H1 (cell line): ENCODE results near the gene NMNAT3. TPM values are rescaled to one million over a fixed set of nuclear protein-coding genes. Genes with fewer than 3 reads are reported as not detected.

ENCODE experiments used
- CTCF ChIA-PET: fragments of 300-600 bp; sonication (Branson Sonifier 250); formaldehyde crosslinking; loops from one replicate; lab custom pipeline; 2021; ENCODE audit not compliant: partially characterized antibody; lab: Charles Lee
- POLR2A ChIA-PET: fragments of 300-600 bp; sonication (Branson Sonifier 250); formaldehyde crosslinking; loops from one replicate; lab custom pipeline; 2021; ENCODE audit warnings: inconsistent platforms; ENCODE audit not compliant: partially characterized antibody; lab: Charles Lee
- DNase-seq, 2 experiments: peaks; one replicate each; pipeline versions ENCODE4 v3.0.0 to v3.0.0-alpha.2; 2010 to 2022; ENCODE audit warnings: low spot score in 2 of 2, low read depth in 1 of 2, mixed read lengths in 1 of 2
- FAIRE-seq: peaks from 2 replicates; lab custom pipeline; 2011; peaks lifted over from hg19 to GRCh38; lab: Jason Lieb, UNC
- H2AFZ ChIP-seq: 2 replicates; pipeline ENCODE4 v1.8.1; 2012; ENCODE audit warnings: low read length, inconsistent platforms
- H2AK5ac ChIP-seq: 2 replicates; pipeline ENCODE4 v1.6.1; 2013; ENCODE audit warnings: low read depth, low read length
- H2BK120ac ChIP-seq: replicated peaks from 2 replicates; pipeline ENCODE3; 2013; ENCODE audit warnings: low read depth, low read length, inconsistent platforms
- H2BK12ac ChIP-seq: 2 replicates; pipeline ENCODE4 v1.6.1; 2013; ENCODE audit warnings: low read depth, low read length
- H2BK15ac ChIP-seq: 2 replicates; pipeline ENCODE4 v1.6.1; 2013; ENCODE audit warnings: low read length
- H2BK20ac ChIP-seq: 2 replicates; pipeline ENCODE4 v1.6.1; 2013; ENCODE audit warnings: low read length
- H2BK5ac ChIP-seq: 2 replicates; pipeline ENCODE4 v1.6.1; 2013; ENCODE audit warnings: low read depth, low read length
- H3K14ac ChIP-seq: 2 replicates; pipeline ENCODE4 v1.6.1; 2013; ENCODE audit warnings: inconsistent platforms; ENCODE audit not compliant: insufficient read length
- H3K18ac ChIP-seq: 2 replicates; pipeline ENCODE4 v1.6.1; 2013; ENCODE audit warnings: low read length; ENCODE audit errors: extremely low read depth
- H3K23ac ChIP-seq: 2 replicates; pipeline ENCODE4 v1.6.1; 2013; ENCODE audit warnings: inconsistent platforms; ENCODE audit not compliant: insufficient read length
- H3K23me2 ChIP-seq: 2 replicates; pipeline ENCODE4 v1.6.1; 2013; ENCODE audit warnings: low read depth, low read length
- H3K27ac ChIP-seq: 2 replicates; pipeline ENCODE4 v1.6.1; 2011; ENCODE audit warnings: low read depth, low read length, inconsistent platforms
- H3K27me3 ChIP-seq, 4 experiments: replicated peaks in 1 of 4; 1 replicate in 1 of 4; 2 replicates in 3 of 4; pipeline versions ENCODE4 v1.6.1 to v1.8.1; 2011 to 2013; ENCODE audit warnings: low read length in 3 of 4, mild to moderate bottlenecking in 3 of 4, inconsistent platforms in 2 of 4, mixed read lengths in 2 of 4, moderate library complexity in 1 of 4; ENCODE audit not compliant: control insufficient read depth in 3 of 4, insufficient read depth in 3 of 4; ENCODE audit errors: extremely low read depth in 1 of 4
- H3K36me3 ChIP-seq, 4 experiments: 2 replicates each; pipeline versions ENCODE4 v1.6.1 to v1.8.1; 2011 to 2013; ENCODE audit warnings: mild to moderate bottlenecking in 4 of 4, low read length in 3 of 4, moderate library complexity in 2 of 4, control low read depth in 1 of 4, inconsistent platforms in 1 of 4; ENCODE audit not compliant: insufficient read depth in 4 of 4, control insufficient read depth in 2 of 4
- H3K4ac ChIP-seq: replicated peaks from 2 replicates; pipeline ENCODE3; 2013; ENCODE audit warnings: low read length, low read depth, mixed read lengths, inconsistent platforms; ENCODE audit not compliant: insufficient read length
- H3K4me1 ChIP-seq, 4 experiments: replicated peaks in 1 of 4; 1 replicate in 1 of 4; 2 replicates in 3 of 4; pipeline versions ENCODE4 v1.6.1 to v1.8.1; 2011 to 2013; ENCODE audit warnings: low read length in 3 of 4, inconsistent platforms in 2 of 4, mixed read lengths in 1 of 4; ENCODE audit not compliant: insufficient read depth in 4 of 4, control insufficient read depth in 3 of 4
- H3K4me2 ChIP-seq, 2 experiments: 2 replicates each; pipeline versions ENCODE4 v1.6.1 to v1.8.1; 2011 to 2013; ENCODE audit warnings: low read depth in 2 of 2, low read length in 2 of 2, control low read depth in 1 of 2, inconsistent platforms in 1 of 2, mild to moderate bottlenecking in 1 of 2; ENCODE audit not compliant: insufficient read depth in 1 of 2
- H3K4me3 ChIP-seq, 4 experiments: fragments of 200-600, 300-600 bp in 1 of 4; sonication (generic), shearing (Covaris generic), sonication (Bioruptor Twin) in 1 of 4; 2 replicates each; pipeline versions ENCODE4 v1.5.1 to v1.8.1; 2011 to 2016; ENCODE audit warnings: low read length in 4 of 4, low read depth in 3 of 4, control low read depth in 2 of 4, inconsistent platforms in 2 of 4, mild to moderate bottlenecking in 2 of 4, mixed read lengths in 1 of 4, moderate library complexity in 1 of 4; ENCODE audit not compliant: insufficient read depth in 2 of 4; ENCODE audit errors: extremely low read depth in 1 of 4
- H3K56ac ChIP-seq: replicated peaks from 2 replicates; pipeline ENCODE3; 2013; ENCODE audit warnings: low read depth, mild to moderate bottlenecking, mixed read lengths, low read length, inconsistent platforms; ENCODE audit not compliant: insufficient read length
- H3K79me1 ChIP-seq: 2 replicates; pipeline ENCODE4 v1.6.1; 2013; ENCODE audit warnings: low read depth, low read length, control low read depth
- H3K79me2 ChIP-seq, 2 experiments: 2 replicates each; pipeline versions ENCODE4 v1.6.1 to v1.8.1; 2012 to 2013; ENCODE audit warnings: low read length in 2 of 2, mild to moderate bottlenecking in 2 of 2, inconsistent platforms in 1 of 2; ENCODE audit not compliant: insufficient read depth in 2 of 2, control insufficient read depth in 1 of 2
- H3K9ac ChIP-seq, 4 experiments: replicated peaks in 1 of 4; 1 replicate in 1 of 4; 2 replicates in 3 of 4; pipeline versions ENCODE4 v1.6.1 to v1.8.1; 2011 to 2013; ENCODE audit warnings: low read depth in 3 of 4, low read length in 3 of 4, control low read depth in 2 of 4, mild to moderate bottlenecking in 2 of 4, moderate library complexity in 2 of 4, inconsistent platforms in 1 of 4; ENCODE audit errors: extremely low read depth in 1 of 4
- H3K9me3 ChIP-seq, 2 experiments: 2 replicates each; pipeline versions ENCODE4 v1.6.1 to v1.8.1; 2012 to 2013; ENCODE audit warnings: mild to moderate bottlenecking in 2 of 2, moderate library complexity in 2 of 2, control low read depth in 1 of 2, inconsistent platforms in 1 of 2, low read depth in 1 of 2, low read length in 1 of 2, mixed read lengths in 1 of 2; ENCODE audit not compliant: insufficient read depth in 2 of 2
- H4K20me1 ChIP-seq, 2 experiments: replicated peaks in 1 of 2; 2 replicates each; pipeline versions ENCODE3 to v1.8.1; 2011 to 2013; ENCODE audit warnings: inconsistent platforms in 2 of 2, low read length in 2 of 2, mild to moderate bottlenecking in 1 of 2; ENCODE audit not compliant: insufficient read depth in 2 of 2, control insufficient read depth in 1 of 2
- H4K5ac ChIP-seq: 2 replicates; pipeline ENCODE4 v1.6.1; 2013; ENCODE audit warnings: low read length, low read depth, mixed read lengths, inconsistent platforms; ENCODE audit not compliant: insufficient read length
- H4K8ac ChIP-seq: 2 replicates; pipeline ENCODE4 v1.8.0; 2013; ENCODE audit warnings: mild to moderate bottlenecking, moderate library complexity, low read length, inconsistent platforms; ENCODE audit not compliant: insufficient read depth; ENCODE audit errors: extremely low read depth
- H4K91ac ChIP-seq: replicated peaks from 2 replicates; pipeline ENCODE3; 2013; ENCODE audit warnings: low read length, mixed read lengths, inconsistent platforms; ENCODE audit not compliant: insufficient read length
- BRCA1 ChIP-seq: IDR thresholded peaks from 2 replicates; pipeline ENCODE4 v1.6.1; 2012; ENCODE audit warnings: low read depth, low read length, improper control_type of control experiment
- CHD1 ChIP-seq: IDR thresholded peaks from 2 replicates; pipeline ENCODE4 v1.6.1; 2012; ENCODE audit warnings: low read depth, low read length, improper control_type of control experiment
- CTBP2 ChIP-seq: IDR thresholded peaks from 2 replicates; pipeline ENCODE4 v1.7.0; 2011; ENCODE audit warnings: borderline replicate concordance, mild to moderate bottlenecking, moderate library complexity, mixed read lengths, low read length; ENCODE audit not compliant: insufficient read depth, insufficient read length
- EZH2 ChIP-seq: fragments of 200-600 bp; sonication (generic); IDR thresholded peaks from 2 replicates; pipeline ENCODE4 v1.7.1; 2012; ENCODE audit warnings: low read depth, mild to moderate bottlenecking, moderate library complexity, low read length, inconsistent platforms; ENCODE audit not compliant: severe bottlenecking
- GABPA ChIP-seq: IDR thresholded peaks from 2 replicates; pipeline ENCODE4 v1.6.1; 2011; ENCODE audit warnings: mild to moderate bottlenecking, low read length, moderate library complexity, borderline replicate concordance; ENCODE audit not compliant: insufficient read depth
- JUN ChIP-seq: IDR thresholded peaks from 2 replicates; pipeline ENCODE4 v1.6.1; 2011; ENCODE audit warnings: low read depth, mild to moderate bottlenecking, improper control_type of control experiment, low read length
- POLR2AphosphoS5 ChIP-seq: IDR thresholded peaks from 2 replicates; pipeline ENCODE4 v1.6.1; 2011; ENCODE audit warnings: low read depth, low read length
- RFX5 ChIP-seq: IDR thresholded peaks from 2 replicates; pipeline ENCODE4 v1.6.1; 2011; ENCODE audit warnings: low read depth, low read length, improper control_type of control experiment, borderline replicate concordance
- RXRA ChIP-seq: IDR thresholded peaks from 2 replicates; pipeline ENCODE4 v1.6.1; 2011; ENCODE audit warnings: low read depth, mild to moderate bottlenecking, low read length, moderate library complexity; ENCODE audit not compliant: insufficient read depth
- SIRT6 ChIP-seq: IDR thresholded peaks from one replicate; pipeline ENCODE4 v1.7.1; 2012; ENCODE audit warnings: low read length, inconsistent platforms
- SP1 ChIP-seq: IDR thresholded peaks from 2 replicates; pipeline ENCODE4 v1.6.1; 2011; ENCODE audit warnings: low read depth, low read length
- WGBS, 2 experiments: shearing (Covaris generic) in 1 of 2; methylation state at CpG; one replicate each; pipeline versions ENCODE4 v1.1.6 to v1.1.7; 2013 to 2015; ENCODE audit warnings: low lambda C conversion rate in 2 of 2, mixed read lengths in 2 of 2, inconsistent platforms in 1 of 2, low coverage in 1 of 2, missing lambda C conversion rate in 1 of 2; ENCODE audit not compliant: insufficient replicate concordance in 2 of 2, insufficient coverage in 1 of 2, insufficient read length in 1 of 2; ENCODE audit errors: extremely low coverage in 1 of 2, missing lambda C conversion rate in 1 of 2; 5-methylcytosine and 5-hydroxymethylcytosine counted together
- polyA plus RNA-seq, 7 experiments: library from polyadenylated mRNA; depleted of rRNA in 3 of 7; stranded (reverse) in 5 of 7; unstranded in 2 of 7; fragments of >200 nt in 5 of 7; fragments of 200-250 nt in 2 of 7; gene quantifications; 1 replicate in 5 of 7; 2 replicates in 1 of 7; 4 replicates in 1 of 7; pipeline versions ENCODE4 v1.2.1 to v1.2.3, GENCODE V29; 2011 to 2013; ENCODE audit warnings: missing spikeins in 2 of 7, mixed read lengths in 2 of 7
- total RNA-seq: library from RNA; stranded (reverse); fragmentation: NEBNext Ultra II Directional; extraction: Animal tissue kit (Norgen Biotek cat#: 25700); gene quantifications from 2 replicates; pipeline ENCODE4 v1.2.1, GENCODE V29; 2021
- TF ChIP-seq, protein P1 (sequence below), 3 experiments: IDR thresholded peaks; 1 replicate in 2 of 3; 2 replicates in 1 of 3; pipeline versions ENCODE4 v1.5.1 to v1.6.1; 2011; ENCODE audit warnings: low read length in 3 of 3, mild to moderate bottlenecking in 3 of 3, inconsistent platforms in 2 of 3, low read depth in 1 of 3, moderate library complexity in 1 of 3; ENCODE audit not compliant: insufficient read depth in 1 of 3; ENCODE audit errors: control extremely low read depth in 1 of 3

Gene NMNAT3
- total and polyA plus RNA-seq, 2 of the 8 experiments (the other 6 are each of a cell fraction or from before 2014, with no cell fraction given) = 4.2 to 4.3 TPM

DNA sequence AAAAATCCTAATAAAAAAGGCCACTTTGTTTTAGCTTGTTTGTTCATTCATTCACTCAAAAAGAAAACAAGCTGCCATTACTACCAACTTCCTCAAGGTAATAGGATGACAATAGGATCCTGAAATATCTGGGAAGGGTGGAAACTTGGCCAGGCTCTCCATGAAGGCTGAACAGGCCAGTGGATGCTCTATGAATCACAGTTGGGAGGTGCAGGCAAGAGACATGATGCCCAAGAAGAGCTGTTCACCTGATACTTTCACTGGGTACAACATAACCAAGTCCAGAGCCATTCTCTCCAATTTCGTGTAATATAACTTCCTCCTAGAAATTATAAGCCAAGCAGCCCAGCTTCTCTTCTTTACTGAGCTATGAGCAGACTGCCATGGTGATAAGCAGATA lies 37.3 kb downstream of the NMNAT3 start:
- H4K5ac ChIP-seq = no peak overlapping the region
- H3K4ac ChIP-seq = no peak overlapping the region
- H2BK120ac ChIP-seq = no peak overlapping the region
- H3K56ac ChIP-seq = no peak overlapping the region
- H2AFZ ChIP-seq = no peak overlapping the region
- POLR2A ChIA-PET = interaction anchor here (0.9 kb wide), 1 partner anchor 37 kb away, joined by 4 read pairs; the partner anchor contains the start of gene NMNAT3
- H3K23ac ChIP-seq = no peak overlapping the region
- 93% methylated on average over 1 of the region's 1 CpG; no CpG with 5 or more reads in 1 of the 2 experiments for WGBS, 2 experiments
- no peak overlapping the region for H2BK20ac ChIP-seq
- no peak overlapping the region for H3K9ac ChIP-seq
- no peak overlapping the region for H2BK5ac ChIP-seq
- H4K91ac ChIP-seq = no peak overlapping the region
- H4K8ac ChIP-seq = no peak overlapping the region
- CTCF ChIA-PET = interaction anchor here (0.6 to 1.6 kb wide), 7 partner anchors 9 to 178 kb away, joined by 3 to 5 read pairs (median 3); no protein-coding TSS in a partner anchor
- no peak overlapping the region for H3K4me3 ChIP-seq
- H3K18ac ChIP-seq = no peak overlapping the region
- no peaks in the 10 kb centered on the region for H3K4me1 ChIP-seq
- no peak overlapping the region for H3K27ac ChIP-seq
- no peak overlapping the region for H3K4me2 ChIP-seq
- peaks cover 0 to 2% of the 10 kb centered on the region in 2 experiments for H4K20me1 ChIP-seq
- FAIRE-seq (no peak), DNase-seq (no peak)
- H3K79me2 ChIP-seq = no peaks in the 10 kb centered on the region
- H2AK5ac ChIP-seq = no peak overlapping the region
- H3K23me2 ChIP-seq = 0 out of 2 replicates have a peak, but pooled peaks cover 2% of the 10 kb centered on the region
- no peaks in the 10 kb centered on the region for H3K9me3 ChIP-seq
- H3K27me3 ChIP-seq = no peaks in the 10 kb centered on the region
- H2BK15ac ChIP-seq = no peak overlapping the region
- no peak overlapping the region for H2BK12ac ChIP-seq
- H3K79me1 ChIP-seq = no peaks in the 10 kb centered on the region; the same call in 1 of the 2 replicates
- no peaks in the 10 kb centered on the region for H3K36me3 ChIP-seq
- no peak overlapping the region for H3K14ac ChIP-seq
- TF ChIP-seq JUN (no peak), CTBP2 (no peak), SIRT6 (no peak), GABPA (no peak), BRCA1 (no peak), RXRA (no peak), RFX5 (no peak), POLR2AphosphoS5 (no peak), EZH2 (no peak), CHD1 (no peak), SP1 (no peak)
- TF ChIP-seq, protein P1, sequence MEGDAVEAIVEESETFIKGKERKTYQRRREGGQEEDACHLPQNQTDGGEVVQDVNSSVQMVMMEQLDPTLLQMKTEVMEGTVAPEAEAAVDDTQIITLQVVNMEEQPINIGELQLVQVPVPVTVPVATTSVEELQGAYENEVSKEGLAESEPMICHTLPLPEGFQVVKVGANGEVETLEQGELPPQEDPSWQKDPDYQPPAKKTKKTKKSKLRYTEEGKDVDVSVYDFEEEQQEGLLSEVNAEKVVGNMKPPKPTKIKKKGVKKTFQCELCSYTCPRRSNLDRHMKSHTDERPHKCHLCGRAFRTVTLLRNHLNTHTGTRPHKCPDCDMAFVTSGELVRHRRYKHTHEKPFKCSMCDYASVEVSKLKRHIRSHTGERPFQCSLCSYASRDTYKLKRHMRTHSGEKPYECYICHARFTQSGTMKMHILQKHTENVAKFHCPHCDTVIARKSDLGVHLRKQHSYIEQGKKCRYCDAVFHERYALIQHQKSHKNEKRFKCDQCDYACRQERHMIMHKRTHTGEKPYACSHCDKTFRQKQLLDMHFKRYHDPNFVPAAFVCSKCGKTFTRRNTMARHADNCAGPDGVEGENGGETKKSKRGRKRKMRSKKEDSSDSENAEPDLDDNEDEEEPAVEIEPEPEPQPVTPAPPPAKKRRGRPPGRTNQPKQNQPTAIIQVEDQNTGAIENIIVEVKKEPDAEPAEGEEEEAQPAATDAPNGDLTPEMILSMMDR (IDR thresholded peaks at IDR 0.05; ENCODE audit: control extremely low read depth in 1 of 3, insufficient read depth in 1 of 3, low read depth in 1 of 3, low read length in 3 of 3) = no peak
